Hepatocyte (in vitro differentiated cells): ENCODE results near the gene NSUN4.

Experiments used
- CTCF ChIP-seq: fragments of 200-600 bp; sonication (generic); IDR thresholded peaks from 2 replicates; pipeline ENCODE4 v1.5.1; 2016; ENCODE audit warnings: antibody characterized with exemption, mild to moderate bottlenecking; ENCODE audit not compliant: poor library complexity
- EZH2 ChIP-seq: fragments of 200-600 bp; sonication (generic); IDR thresholded peaks from 2 replicates; pipeline ENCODE4 v1.6.1; 2016; ENCODE audit warnings: antibody characterized with exemption, mild to moderate bottlenecking, borderline replicate concordance
- EZH2phosphoT487 ChIP-seq: fragments of 200-600 bp; sonication (generic); IDR thresholded peaks from one replicate; pipeline ENCODE4 v1.6.1; 2018; ENCODE audit warnings: antibody characterized with exemption, mild to moderate bottlenecking, low read depth, moderate library complexity; ENCODE audit not compliant: unreplicated experiment, severe bottlenecking

GRCh38 chr1:46303872-46304326, 36.7 kb upstream of the NSUN4 start:
- TF ChIP-seq CTCF (no peak), EZH2 (no peak), EZH2phosphoT487 (no peak)
